ENCODE data around the gene HERC2.
A peak's percentile ranks its signal among the peaks of the same experiment; 100 is the strongest.

HERC2 gene

DNA sequence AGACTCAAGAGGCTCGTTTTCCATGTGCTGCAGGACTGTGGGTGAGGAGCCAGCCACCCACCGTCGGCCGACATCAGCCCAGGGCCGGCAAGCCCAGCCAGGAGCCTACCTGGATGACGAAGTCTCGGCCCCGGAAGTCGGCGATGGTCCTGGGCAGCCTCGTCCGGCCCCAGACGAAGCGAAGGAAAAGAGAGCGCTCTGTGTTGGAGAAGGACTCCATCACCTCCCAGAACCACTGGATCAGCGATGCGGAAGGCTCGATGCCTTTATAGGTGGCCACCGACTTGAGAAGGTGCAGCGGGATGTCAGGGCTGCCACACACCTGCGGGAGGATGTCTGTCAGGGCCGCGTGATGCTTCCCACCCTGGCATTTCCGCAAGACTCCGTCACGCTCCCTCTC is 209.0 kb downstream of the HERC2 start:
- no peak for DNase-seq (ENCODE audit: low read depth)

DNA sequence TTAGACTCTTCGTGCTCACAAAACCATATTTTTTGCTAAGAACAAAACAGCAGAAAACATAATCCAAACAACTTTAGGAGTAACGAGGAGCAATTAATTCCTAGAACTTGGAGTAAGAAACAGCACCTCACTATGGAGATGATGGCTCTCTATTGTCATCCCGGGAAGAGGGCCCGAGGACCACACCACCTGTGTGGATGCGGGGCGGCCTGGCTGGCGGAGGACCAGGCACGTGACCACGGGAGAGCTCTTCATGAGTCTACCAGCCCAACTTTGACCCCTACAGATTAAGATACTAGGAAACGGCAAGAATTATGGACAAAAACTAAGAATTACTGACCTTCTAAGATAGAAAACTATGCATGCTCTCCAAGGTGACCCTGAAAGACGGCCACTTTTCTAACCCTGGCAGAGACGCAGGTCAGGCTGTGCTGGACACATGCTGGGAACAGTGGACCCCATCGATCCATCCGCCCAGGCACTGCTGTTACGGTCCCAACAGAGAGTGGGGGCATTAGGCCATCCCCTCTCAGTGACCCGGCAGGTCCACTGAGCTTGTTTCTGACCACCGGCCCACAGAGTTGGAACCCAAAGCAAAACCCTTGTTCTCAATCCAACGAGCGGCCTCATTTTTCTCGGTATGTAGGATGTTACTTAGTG is 209.7 kb downstream of the HERC2 start:
- no peak for DNase-seq (ENCODE audit: low read depth)

DNA sequence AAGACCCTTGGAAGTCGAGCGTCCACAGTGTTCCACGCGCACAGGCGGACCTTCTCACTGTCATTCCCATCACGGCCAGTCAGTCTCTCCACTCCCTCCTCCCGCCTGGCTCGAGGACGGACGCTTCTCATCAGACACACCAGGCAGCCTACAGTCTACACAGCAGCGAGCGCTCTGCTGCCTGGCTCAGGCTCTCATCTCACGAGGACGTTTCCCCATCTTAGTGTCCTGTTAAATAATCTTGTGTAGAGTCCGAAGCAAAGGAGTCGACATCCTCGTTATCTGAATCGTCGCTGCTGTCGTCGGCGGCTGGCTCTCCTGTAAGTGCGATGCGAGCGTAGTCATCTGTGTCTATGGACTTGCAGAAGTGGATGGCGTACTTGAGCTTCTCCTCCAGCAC is 210.4 kb downstream of the HERC2 start:
- no peak for DNase-seq (ENCODE audit: low read depth)

DNA sequence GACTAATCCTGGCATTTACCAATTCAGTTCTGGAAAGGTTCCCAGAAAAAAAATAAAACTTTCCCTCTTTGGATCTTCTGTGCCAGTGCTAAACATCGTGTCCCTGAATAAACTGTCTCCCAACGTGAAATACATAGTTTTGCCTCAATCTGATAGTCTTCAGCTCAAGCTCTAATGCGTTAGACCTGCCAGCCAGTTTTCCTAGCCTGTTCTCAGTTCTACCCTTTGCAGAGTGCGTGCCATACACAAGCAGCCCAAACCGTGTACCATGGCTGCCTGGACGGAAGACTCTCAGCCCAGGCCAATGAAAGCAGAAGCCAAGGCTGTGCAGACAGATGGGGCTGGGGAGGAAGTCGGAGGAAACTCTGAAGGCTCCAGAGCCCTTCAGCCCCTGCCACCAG is 211.5 kb downstream of the HERC2 start:
- no peak for DNase-seq (ENCODE audit: low read depth)

DNA sequence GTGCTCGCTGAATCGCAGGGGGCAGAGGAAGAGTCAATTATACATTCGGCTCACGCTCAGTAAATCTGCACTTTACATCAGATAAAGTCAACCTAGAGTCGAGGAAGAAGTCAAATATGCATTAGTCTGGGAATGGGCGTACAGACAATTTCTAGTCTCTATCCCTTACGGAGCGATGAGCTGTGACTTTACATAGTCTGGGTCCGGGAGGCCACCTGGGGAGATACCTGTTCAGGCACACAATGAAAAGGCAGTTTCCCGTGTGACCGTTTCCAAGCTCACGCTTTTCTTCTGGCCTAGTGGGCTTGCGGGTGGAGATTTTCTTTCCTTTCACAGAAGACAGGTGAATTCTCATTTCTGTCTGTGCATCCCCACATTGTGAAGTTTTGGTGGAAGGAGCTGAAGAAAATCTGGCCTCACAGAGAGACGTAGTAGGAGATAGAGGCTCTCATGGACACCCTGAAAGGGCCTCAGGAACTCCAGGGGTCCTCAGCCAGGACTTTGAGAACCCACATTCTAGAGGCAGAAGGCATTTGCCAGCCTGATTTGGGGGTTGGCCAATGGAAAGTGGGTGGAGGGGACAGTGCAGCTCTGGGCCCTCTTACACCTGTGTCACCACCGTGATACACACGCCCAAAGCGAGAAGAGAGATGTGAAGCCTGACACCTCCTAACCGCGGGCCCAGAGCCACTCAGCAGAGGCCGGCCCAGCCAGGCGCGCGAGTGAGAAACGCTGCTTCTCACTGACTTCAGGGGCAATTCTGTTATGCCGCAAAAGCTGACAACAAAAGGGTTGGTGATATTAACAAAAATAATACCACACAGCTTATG is 212.1 kb downstream of the HERC2 start:
- no peak for DNase-seq (ENCODE audit: low read depth)

DNA sequence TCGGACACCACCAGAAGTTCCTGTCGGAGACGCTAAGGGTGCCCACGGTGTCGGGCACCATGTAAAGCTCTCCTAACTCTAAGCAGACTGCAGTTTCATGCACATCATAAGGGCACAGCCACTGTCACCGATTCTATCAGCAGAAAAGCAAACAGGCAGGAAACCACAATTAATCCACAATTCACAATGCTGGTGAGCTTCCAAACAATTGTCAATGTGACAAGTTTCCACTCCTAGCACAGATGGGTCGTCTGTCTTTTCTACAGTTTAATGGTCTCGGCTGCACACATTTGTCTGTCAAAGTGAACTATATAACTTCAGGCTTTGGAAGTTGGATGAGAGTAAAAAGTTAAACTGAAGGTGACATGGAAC is 214.1 kb downstream of the HERC2 start:
- DNase-seq (ENCODE audit: low read depth) = no peak

DNA sequence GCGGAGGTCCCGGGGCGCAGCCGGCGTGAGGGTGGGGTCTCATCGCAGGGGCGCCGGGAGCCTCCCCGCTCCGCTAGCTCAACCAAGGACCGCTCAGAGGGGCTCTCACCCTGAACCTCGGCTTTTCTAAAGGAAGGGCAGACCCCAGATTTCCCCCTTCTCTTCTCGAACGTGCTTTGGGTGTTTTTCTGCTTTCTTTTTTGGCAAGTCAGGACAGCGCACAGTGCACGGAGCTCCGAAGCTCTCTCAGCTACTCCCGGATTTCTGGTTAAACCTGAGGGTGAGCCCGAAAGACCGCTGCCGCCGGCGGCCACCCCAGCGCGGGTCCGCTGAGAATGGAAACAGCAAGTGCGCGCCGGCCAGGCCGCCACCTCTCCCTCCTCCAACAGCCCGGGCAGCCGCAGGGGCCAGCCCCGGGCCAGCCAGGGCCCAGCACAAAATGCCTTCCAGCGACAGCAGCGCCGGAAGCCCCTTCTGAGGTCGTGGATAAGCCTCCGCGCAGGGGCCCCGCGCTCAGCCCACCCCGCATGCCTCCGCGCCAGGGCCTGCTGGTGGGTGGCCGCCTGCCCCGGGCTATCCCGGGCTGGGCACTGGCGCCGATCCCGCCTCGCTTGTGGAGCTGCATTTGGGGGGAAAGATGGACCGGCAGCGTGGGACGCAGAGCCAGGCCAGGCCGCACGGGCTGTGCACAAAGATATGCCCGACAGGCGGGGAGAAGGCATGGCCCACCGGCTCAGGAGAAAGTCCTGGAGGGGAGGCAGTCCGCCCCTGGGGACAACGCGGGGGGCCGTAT is 214.7 kb downstream of the HERC2 start:
- DNase-seq (ENCODE audit: low read depth) = no peak

DNA sequence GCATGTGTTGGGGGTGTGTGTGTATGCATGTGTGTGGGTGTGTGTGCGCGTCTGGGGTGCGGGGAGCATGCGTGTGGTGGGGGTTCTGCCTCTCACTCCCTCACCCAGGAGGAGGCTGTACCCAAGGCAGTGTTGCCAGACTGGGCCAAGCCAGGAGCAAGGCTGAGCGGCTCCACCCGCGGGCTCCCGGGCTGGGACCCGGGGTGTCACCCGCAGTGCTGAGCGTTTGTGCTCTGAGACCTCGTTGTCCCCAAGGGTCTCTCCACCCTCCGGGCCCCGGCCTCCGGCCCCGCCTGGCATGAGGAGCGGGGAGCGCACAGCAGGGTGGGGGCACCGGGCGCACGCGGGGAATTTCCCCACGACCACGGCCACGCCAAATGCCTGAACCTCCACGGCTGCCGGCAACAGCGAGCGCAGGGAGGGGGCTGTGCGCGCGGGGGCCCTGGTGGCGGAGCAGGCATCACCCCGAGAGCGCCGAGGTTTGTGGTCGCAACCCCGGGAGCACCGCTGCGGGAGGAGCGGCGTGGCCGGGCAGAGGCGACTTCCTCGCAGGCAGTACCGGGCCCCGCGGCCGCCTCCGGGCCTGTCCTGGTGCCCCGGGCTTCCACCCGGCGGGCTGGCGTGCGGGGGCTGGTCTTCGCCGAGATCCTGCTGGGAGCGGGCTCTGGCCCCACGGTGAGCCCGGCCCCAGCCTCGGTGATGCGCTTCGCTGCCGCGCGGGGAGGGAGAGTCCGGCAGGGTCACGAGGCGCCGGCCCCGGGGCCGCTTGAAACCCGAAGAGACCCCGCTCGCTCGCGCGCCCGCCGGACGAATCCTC is 215.5 kb downstream of the HERC2 start:
- no peak for DNase-seq (ENCODE audit: low read depth)

DNA sequence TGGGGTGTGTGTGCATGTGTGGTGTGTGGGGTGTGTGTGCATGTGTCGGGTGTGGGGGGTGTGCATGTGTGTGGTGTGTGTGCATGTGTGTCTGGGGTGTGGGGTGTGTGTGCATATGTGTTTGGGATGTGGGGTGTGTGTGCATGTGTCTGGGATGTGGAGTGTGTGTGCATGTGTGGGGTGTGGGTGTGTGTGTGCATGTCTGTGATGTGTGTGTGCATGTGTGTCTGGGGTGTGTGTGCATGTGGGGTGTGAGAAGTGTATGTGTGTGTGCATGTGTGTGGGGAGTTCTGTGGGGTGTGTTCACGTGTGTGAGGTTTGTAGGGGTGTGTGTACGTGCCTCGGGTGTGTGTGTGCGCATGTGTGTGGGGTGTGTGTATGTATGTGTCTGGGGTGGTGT is 216.2 kb downstream of the HERC2 start:
- DNase-seq (ENCODE audit: low read depth) = no peak

DNA sequence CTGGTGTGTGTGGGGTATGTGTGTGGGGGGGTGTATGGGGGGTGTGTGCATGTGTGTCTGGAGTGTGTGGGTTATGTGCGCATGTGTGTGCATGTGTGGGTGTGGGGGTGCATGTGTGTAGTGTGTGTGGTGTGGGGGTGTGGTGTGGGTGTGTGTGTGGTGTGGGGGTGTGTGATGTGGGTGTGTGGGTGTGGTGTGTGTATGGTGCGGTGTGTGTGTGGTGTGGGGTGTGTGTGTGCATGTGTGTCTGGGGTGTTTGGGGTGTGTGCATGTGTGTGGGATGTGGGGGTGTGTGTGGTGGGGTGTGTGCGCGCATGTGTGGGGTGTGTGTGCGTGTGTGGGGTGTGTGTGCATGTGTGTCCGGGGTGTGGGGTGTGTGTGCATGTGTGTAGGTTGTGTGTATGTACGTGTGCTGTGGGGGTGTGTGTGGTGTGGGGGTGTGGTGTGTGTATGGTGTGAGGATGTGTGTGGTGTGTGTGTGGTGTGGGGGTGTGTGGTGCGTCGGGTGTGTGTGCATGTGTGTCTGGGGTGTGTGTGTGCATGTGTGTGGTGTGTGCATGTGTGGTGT is 216.7 kb downstream of the HERC2 start:
- DNase-seq (ENCODE audit: low read depth) = no peak

DNA sequence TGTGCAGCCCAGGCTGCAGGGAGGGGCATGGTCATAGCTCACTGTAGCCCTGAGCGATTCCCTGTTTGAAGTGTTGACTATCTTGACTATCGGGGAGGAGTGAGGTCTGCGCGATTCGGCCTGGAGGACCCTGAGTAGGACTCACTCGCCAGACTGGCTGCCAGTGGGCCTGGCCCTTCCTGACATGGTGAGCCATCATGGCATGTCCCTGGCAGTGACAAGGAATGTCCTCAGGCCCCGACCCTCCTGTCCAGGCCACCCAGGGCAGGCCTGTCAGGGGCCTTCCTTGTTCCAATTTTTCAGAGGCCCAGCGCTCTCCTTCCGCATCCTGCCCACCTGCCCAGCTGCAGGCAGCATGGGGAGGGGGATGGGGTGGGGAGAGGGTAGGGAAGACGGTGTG is 217.7 kb downstream of the HERC2 start:
- no peak for DNase-seq (ENCODE audit: low read depth)

DNA sequence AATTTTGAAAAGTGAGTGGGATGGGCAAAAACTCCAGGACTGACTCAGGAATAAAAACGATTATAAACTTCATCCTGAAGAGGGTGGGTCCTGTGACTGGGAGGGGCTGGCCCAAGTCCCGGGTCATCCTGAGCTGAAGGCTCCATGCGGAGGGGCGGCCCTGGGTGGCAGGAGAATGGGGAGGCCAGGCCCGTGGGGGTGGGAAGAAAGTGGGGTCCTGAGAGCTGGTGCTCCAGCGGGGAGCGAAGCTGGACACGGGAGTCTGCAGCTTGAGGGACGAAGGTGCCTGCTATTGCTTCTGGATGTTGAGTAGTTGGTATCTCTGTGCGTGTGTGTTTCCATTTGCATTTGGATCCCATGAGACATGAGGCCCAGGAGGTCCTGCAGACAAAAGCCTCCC is 218.1 kb downstream of the HERC2 start:
- DNase-seq (ENCODE audit: low read depth) = no peak

DNA sequence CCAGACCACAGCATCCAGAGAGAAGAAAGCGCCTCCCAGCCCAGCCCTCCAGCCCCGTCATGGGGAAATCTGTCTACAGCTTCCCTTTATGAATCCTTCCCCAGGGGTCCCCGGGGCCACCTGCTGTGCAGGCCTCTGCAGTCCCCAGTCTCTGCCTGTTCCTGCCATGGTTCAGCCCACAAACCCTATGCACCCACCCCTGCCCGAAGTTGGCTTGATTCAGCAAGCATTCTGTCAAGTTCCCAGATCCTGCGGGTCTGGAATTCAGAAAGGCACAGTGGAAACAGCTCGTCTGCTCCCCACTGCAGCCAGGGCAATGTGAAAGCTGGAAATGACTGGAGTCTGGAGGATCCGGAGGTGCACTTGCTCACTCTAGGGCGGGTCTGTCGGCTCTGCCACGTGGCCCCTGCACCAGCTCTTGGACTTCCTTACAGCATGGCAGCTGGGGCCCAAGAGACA is 220.0 kb downstream of the HERC2 start:
- DNase-seq (ENCODE audit: low read depth) = no peak

DNA sequence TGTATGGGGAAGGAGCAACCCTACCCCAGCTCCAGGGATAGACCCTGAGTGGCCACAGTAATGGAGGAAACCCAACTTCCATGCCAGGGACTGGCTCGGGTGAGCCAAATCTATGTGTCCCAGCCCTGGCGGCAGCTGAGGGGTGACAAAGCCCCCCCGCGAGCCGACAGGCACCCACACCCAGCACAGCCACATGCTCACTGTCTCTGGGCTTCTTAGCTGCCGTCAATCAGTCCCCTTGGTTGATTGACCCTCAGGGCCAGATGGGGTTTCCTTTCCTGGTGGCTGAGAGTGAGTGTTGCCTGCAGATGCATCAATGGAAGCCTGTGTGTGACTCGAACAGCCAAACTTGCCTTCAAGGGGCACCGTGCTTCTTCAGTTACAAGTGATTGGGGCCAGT is 220.8 kb downstream of the HERC2 start:
- no peak for DNase-seq (ENCODE audit: low read depth)

DNA sequence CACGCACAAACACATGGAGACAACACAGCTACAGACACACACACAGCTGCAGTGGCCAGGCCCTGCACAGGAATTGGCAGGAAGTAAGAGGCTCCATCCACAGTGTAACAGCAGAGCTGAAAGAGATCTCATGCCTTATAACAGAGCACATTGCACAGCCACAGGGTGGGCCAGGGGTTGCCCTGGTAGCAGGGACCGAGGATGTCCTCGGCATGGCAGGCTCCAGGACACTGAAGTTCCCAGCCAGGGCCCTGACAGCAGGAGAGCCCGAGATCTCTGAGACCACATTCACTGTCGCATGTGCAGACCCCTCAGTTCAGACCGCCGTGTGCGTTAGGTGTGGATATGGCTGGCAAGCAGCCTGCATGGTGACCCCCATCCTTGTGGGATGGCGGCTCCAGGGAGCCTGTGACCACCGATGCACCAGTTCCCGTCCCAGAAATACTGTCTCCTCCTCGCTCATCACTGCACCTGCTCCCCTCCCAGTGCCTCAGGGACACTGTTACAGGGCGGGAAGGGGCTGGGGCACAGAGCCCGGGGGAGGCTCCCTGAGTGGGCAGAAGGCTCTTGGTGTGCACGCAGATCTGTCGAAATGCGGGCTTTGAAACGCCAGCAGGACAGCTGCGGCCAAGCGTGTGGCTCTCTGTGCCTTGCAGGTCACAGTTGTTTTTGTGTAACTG is 221.3 kb downstream of the HERC2 start:
- DNase-seq (ENCODE audit: low read depth) = no peak

DNA sequence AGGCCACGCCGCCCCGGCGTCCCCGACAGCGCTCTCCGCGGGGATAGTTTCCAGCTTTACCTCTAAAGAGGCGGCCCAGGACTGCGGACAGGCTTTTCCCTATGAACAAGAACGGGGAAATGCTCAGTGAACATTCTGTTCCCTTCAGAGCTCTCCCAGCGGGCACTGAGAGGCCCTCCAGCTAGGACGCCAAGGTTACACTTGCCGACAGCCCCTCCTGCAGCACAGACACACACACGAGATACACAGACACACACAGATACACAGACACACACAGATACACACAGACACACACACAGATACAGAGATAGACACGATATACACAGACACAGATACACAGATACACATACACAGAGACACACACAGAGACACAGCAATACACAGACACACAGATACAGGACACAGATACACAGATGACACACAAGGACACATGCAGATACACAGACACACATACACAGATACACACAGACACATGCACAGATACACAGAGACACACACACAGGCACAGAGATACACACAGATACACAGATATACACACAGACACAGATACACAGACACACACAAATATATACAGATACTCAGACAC is 222.3 kb downstream of the HERC2 start:
- DNase-seq (ENCODE audit: low read depth) = no peak

DNA sequence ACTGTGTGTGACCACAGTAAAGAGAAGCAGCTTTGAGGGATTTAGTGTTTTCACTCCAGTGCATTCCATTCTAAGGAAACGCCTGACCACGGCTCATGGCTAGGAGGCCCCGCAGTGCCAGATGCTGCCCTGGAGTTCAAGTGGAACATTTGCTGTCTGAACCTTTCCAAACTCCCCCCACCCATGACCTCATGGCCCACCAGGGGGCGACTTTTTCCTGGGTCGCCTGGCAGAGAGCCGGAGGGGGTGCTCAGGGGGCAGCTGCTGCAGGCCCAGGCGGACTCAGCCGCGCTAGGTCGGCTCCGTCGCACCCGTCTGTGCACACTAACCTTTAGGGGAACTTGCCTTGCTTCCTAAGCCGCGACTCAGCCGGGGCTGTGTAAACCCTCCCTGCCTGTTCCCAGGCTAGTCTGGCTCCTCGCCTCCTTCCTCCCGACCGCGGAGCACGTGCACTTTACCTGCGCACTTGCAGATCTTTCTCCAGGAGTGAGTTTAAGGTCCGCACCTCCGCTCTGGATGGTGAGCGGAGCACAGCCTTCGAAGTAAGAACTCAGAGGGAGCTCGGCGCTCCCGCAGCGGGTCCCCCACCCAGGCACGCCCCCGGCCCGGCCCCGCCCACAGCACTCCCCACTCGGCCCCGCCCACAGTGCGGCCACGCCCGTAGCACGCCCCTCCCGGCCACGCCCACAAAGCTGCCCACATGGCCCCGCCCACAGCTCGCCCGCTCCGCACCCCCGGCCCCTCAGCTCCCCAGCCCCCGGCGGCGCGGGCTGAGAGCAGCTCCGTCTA is 223.0 kb downstream of the HERC2 start, which contains the start of gene OCA2:
Gene OCA2 (minus strand): TSS at position 550 of the 789 bp plus-strand sequence. CDS start 17,441 bp downstream, outside the sequence.
- peak; percentile 45 for DNase-seq (ENCODE audit: low read depth)

DNA sequence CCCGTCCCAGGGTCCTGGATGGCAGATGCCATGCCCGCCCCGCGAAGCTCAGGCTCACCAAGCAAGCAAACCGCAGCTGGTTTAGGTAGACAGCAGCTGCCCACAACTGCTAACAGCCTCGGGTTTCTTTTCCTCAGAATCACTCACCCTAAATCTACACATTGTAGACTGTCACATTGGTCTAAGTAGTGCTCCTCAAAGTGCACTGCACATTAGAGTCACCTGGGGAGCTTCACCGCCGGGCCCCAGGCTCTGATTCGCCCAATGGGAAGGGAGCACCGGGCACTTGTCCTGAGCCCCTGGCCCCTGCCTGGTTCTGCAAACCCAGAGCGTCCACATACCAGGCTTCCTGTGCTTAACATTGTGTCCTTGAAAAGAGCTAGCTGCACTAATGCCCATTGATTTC is 223.6 kb downstream of the HERC2 start:
- DNase-seq (ENCODE audit: low read depth) = no peak

DNA sequence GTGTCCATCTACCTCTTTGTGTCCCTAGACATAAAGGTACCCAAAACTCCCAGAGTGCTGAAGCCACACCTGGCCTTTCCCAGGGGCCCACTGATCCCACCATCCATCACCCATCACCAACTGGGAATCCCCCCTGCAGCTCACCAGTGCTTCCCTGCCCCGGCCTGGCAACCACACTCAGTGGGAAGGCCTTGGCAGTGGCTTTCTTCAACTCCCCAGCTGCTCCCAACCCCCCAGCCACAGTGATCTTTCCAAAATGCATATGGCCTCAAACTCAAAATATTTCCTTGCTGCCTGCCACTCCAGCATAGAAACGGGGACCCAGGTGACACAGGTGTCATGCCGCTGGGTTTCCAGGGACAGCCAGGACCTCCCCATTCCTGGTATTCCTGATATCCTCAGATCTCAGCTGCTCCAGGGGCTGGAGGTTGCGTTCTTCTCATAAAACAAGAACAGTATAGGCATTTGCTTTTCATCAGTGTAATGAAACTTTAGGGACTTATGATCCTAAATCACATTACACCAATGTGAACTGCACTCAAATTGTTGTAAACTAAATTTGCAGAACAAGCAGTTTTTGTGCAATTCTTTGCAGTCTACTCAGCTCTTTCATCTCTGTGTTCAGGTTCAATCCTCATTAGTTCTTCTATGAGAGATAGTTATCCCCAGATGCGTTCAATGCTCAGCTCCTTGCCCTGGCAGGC is 224.2 kb downstream of the HERC2 start:
- no peak for DNase-seq (ENCODE audit: low read depth)
